Measurements from ENCODE around the gene PRKCA. TPM values are rescaled to one million over a fixed set of nuclear protein-coding genes. Genes with fewer than 3 reads are reported as not detected.

Gene PRKCA
- total RNA-seq, 1 experiment from 2014 or later = 29.5 TPM

DNA sequence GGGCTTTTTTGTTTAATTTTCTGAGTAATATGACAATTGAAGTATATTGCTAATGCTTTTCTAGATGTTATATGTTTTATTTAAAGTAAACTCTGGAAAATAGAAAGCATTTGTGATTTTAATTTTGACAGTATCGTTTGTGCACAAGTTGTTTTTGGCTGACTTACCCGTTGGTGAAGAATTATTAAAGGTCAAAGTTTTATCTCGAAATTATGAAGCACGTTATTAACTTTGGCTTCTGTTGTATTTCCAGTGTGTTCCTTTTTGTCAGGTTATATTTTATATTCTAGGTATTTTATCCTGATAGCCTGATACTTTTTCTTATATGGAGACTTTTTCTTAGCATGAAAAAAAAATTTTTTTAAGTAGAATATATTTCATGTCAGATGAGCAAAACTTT is 16.8 kb downstream of the PRKCA start:
- H3K27ac Mint-ChIP-seq = no peak overlapping the region
- no peak overlapping the region for H3K4me3 Mint-ChIP-seq
- no peak for DNase-seq (ENCODE audit: low spot score)
- H3K9me3 Mint-ChIP-seq = peaks cover 16% of the 10 kb centered on the region
- ChIA-PET POLR2A (no interaction called here), CTCF (interaction anchor here (1.0 kb wide), 1 partner anchor 9 kb away, joined by 3 read pairs; no protein-coding TSS in a partner anchor)
- no peak for ATAC-seq
- H3K27me3 Mint-ChIP-seq (ENCODE audit: low read depth) = no peaks in the 10 kb centered on the region
- TF ChIP-seq JAZF1 (CRISPR knock-in tag; IDR thresholded peaks at IDR 0.05) (no peak), ZNF416 (CRISPR knock-in tag; IDR thresholded peaks at IDR 0.05) (no peak), PRRX2 (CRISPR knock-in tag; IDR thresholded peaks at IDR 0.05) (no peak), RORB (CRISPR knock-in tag; IDR thresholded peaks at IDR 0.05) (no peak), RELA (CRISPR knock-in tag; IDR thresholded peaks at IDR 0.05; ENCODE audit: borderline replicate concordance) (no peak)
- TF ChIP-seq, protein P1, sequence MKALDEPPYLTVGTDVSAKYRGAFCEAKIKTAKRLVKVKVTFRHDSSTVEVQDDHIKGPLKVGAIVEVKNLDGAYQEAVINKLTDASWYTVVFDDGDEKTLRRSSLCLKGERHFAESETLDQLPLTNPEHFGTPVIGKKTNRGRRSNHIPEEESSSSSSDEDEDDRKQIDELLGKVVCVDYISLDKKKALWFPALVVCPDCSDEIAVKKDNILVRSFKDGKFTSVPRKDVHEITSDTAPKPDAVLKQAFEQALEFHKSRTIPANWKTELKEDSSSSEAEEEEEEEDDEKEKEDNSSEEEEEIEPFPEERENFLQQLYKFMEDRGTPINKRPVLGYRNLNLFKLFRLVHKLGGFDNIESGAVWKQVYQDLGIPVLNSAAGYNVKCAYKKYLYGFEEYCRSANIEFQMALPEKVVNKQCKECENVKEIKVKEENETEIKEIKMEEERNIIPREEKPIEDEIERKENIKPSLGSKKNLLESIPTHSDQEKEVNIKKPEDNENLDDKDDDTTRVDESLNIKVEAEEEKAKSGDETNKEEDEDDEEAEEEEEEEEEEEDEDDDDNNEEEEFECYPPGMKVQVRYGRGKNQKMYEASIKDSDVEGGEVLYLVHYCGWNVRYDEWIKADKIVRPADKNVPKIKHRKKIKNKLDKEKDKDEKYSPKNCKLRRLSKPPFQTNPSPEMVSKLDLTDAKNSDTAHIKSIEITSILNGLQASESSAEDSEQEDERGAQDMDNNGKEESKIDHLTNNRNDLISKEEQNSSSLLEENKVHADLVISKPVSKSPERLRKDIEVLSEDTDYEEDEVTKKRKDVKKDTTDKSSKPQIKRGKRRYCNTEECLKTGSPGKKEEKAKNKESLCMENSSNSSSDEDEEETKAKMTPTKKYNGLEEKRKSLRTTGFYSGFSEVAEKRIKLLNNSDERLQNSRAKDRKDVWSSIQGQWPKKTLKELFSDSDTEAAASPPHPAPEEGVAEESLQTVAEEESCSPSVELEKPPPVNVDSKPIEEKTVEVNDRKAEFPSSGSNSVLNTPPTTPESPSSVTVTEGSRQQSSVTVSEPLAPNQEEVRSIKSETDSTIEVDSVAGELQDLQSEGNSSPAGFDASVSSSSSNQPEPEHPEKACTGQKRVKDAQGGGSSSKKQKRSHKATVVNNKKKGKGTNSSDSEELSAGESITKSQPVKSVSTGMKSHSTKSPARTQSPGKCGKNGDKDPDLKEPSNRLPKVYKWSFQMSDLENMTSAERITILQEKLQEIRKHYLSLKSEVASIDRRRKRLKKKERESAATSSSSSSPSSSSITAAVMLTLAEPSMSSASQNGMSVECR (CRISPR knock-in tag; IDR thresholded peaks at IDR 0.05; ENCODE audit: borderline replicate concordance) = no peak
- TF ChIP-seq, protein P2, sequence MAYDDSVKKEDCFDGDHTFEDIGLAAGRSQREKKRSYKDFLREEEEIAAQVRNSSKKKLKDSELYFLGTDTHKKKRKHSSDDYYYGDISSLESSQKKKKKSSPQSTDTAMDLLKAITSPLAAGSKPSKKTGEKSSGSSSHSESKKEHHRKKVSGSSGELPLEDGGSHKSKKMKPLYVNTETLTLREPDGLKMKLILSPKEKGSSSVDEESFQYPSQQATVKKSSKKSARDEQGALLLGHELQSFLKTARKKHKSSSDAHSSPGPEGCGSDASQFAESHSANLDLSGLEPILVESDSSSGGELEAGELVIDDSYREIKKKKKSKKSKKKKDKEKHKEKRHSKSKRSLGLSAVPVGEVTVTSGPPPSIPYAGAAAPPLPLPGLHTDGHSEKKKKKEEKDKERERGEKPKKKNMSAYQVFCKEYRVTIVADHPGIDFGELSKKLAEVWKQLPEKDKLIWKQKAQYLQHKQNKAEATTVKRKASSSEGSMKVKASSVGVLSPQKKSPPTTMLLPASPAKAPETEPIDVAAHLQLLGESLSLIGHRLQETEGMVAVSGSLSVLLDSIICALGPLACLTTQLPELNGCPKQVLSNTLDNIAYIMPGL (CRISPR knock-in tag; IDR thresholded peaks at IDR 0.05) = no peak
- TF ChIP-seq, protein P3, sequence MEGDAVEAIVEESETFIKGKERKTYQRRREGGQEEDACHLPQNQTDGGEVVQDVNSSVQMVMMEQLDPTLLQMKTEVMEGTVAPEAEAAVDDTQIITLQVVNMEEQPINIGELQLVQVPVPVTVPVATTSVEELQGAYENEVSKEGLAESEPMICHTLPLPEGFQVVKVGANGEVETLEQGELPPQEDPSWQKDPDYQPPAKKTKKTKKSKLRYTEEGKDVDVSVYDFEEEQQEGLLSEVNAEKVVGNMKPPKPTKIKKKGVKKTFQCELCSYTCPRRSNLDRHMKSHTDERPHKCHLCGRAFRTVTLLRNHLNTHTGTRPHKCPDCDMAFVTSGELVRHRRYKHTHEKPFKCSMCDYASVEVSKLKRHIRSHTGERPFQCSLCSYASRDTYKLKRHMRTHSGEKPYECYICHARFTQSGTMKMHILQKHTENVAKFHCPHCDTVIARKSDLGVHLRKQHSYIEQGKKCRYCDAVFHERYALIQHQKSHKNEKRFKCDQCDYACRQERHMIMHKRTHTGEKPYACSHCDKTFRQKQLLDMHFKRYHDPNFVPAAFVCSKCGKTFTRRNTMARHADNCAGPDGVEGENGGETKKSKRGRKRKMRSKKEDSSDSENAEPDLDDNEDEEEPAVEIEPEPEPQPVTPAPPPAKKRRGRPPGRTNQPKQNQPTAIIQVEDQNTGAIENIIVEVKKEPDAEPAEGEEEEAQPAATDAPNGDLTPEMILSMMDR (IDR thresholded peaks at IDR 0.05) = no peak
- TF ChIP-seq, protein P4, sequence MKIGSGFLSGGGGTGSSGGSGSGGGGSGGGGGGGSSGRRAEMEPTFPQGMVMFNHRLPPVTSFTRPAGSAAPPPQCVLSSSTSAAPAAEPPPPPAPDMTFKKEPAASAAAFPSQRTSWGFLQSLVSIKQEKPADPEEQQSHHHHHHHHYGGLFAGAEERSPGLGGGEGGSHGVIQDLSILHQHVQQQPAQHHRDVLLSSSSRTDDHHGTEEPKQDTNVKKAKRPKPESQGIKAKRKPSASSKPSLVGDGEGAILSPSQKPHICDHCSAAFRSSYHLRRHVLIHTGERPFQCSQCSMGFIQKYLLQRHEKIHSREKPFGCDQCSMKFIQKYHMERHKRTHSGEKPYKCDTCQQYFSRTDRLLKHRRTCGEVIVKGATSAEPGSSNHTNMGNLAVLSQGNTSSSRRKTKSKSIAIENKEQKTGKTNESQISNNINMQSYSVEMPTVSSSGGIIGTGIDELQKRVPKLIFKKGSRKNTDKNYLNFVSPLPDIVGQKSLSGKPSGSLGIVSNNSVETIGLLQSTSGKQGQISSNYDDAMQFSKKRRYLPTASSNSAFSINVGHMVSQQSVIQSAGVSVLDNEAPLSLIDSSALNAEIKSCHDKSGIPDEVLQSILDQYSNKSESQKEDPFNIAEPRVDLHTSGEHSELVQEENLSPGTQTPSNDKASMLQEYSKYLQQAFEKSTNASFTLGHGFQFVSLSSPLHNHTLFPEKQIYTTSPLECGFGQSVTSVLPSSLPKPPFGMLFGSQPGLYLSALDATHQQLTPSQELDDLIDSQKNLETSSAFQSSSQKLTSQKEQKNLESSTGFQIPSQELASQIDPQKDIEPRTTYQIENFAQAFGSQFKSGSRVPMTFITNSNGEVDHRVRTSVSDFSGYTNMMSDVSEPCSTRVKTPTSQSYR (CRISPR knock-in tag; IDR thresholded peaks at IDR 0.05) = no peak
- TF ChIP-seq, protein P5, sequence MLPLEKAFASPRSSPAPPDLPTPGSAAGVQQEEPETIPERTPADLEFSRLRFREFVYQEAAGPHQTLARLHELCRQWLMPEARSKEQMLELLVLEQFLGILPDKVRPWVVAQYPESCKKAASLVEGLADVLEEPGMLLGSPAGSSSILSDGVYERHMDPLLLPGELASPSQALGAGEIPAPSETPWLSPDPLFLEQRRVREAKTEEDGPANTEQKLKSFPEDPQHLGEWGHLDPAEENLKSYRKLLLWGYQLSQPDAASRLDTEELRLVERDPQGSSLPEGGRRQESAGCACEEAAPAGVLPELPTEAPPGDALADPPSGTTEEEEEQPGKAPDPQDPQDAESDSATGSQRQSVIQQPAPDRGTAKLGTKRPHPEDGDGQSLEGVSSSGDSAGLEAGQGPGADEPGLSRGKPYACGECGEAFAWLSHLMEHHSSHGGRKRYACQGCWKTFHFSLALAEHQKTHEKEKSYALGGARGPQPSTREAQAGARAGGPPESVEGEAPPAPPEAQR (CRISPR knock-in tag; IDR thresholded peaks at IDR 0.05) = no peak
- TF ChIP-seq, protein P6, sequence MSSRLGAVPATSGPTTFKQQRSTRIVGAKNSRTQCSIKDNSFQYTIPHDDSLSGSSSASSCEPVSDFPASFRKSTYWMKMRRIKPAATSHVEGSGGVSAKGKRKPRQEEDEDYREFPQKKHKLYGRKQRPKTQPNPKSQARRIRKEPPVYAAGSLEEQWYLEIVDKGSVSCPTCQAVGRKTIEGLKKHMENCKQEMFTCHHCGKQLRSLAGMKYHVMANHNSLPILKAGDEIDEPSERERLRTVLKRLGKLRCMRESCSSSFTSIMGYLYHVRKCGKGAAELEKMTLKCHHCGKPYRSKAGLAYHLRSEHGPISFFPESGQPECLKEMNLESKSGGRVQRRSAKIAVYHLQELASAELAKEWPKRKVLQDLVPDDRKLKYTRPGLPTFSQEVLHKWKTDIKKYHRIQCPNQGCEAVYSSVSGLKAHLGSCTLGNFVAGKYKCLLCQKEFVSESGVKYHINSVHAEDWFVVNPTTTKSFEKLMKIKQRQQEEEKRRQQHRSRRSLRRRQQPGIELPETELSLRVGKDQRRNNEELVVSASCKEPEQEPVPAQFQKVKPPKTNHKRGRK (CRISPR knock-in tag; IDR thresholded peaks at IDR 0.05; ENCODE audit: borderline replicate concordance) = no peak
- H3K4me1 Mint-ChIP-seq = no peaks in the 10 kb centered on the region
- peaks cover 20% of the 10 kb centered on the region for H3K36me3 Mint-ChIP-seq

All from WTC11 (cell line).